NAMALWA (cell line): Measurements from ENCODE around the gene PCDHGB7.
"Not testable (repeated sequence)": the region's sequence is repeated elsewhere in the genome, so short reads cannot be mapped to it uniquely, and the experiment has no call there.

Source experiments
- DNase-seq: peaks from one replicate; pipeline ENCODE4 v3.0.0-alpha.2; 2015; ENCODE audit warnings: low spot score

PCDHGB7 gene

DNA sequence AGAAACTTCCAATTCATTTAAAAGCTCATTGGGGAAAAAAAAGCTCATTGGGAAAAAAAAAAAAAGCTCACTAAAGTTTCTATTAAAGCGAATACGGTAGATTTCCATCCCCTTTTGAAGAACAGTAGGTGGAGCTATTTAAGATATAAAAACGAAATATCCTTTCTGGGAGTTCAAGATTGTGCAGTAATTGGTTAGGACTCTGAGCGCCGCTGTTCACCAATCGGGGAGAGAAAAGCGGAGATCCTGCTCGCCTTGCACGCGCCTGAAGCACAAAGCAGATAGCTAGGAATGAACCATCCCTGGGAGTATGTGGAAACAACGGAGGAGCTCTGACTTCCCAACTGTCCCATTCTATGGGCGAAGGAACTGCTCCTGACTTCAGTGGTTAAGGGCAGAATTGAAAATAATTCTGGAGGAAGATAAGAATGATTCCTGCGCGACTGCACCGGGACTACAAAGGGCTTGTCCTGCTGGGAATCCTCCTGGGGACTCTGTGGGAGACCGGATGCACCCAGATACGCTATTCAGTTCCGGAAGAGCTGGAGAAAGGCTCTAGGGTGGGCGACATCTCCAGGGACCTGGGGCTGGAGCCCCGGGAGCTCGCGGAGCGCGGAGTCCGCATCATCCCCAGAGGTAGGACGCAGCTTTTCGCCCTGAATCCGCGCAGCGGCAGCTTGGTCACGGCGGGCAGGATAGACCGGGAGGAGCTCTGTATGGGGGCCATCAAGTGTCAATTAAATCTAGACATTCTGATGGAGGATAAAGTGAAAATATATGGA is 13.0 kb downstream of the PCDHGB7 start, which contains the start of gene PCDHGA12:
Gene PCDHGA12 (plus strand): TSS at position 176 of the 782 bp plus-strand sequence. CDS start 253 bp downstream, at position 429.
- peak; percentile 81 for DNase-seq

GRCh38 chr5:141431286-141431685 is 13.8 kb downstream of the PCDHGB7 start:
- no peak for DNase-seq

GRCh38 chr5:141432308-141432707 is 14.8 kb downstream of the PCDHGB7 start:
- not testable (repeated sequence) for DNase-seq

DNA sequence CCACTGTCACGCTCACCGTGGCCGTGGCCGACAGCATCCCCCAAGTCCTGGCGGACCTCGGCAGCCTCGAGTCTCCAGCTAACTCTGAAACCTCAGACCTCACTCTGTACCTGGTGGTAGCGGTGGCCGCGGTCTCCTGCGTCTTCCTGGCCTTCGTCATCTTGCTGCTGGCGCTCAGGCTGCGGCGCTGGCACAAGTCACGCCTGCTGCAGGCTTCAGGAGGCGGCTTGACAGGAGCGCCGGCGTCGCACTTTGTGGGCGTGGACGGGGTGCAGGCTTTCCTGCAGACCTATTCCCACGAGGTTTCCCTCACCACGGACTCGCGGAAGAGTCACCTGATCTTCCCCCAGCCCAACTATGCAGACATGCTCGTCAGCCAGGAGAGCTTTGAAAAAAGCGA is 15.2 kb downstream of the PCDHGB7 start:
- DNase-seq = not testable (repeated sequence)

- no peak for DNase-seq
Measured at GRCh38 chr5:141434006-141434405, 16.5 kb downstream of the PCDHGB7 start.

GRCh38 chr5:141437221-141437620 is 19.7 kb downstream of the PCDHGB7 start:
- no peak for DNase-seq

GRCh38 chr5:141439411-141440141 is 22.1 kb downstream of the PCDHGB7 start:
- no peak for DNase-seq

GRCh38 chr5:141440341-141440740 is 22.9 kb downstream of the PCDHGB7 start:
- no peak for DNase-seq

GRCh38 chr5:141441571-141442170 is 24.2 kb downstream of the PCDHGB7 start:
- no peak for DNase-seq

DNA sequence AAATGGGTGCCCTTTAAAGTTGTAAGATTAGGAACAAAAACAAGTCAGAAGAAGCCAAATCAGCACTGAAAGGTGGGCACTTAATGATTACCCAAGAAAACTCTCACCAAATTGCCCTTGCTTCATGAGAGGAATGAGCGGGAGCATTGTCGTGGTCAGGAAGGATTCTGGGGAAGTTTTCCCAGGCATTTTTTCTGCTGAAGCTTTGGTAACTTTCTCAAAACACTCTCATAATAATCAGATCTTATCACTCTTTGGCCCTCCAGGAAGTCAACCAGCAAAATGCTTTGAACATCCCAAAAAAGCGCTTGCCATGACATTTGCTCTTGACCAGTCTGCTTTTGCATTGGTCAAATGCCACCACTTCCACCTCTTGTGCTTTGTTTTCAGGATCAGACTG is 47.9 kb downstream of the PCDHGB7 start:
- no peak for DNase-seq
